ENCODE data around the gene CBL. TPM values are rescaled to one million over a fixed set of nuclear protein-coding genes. Genes with fewer than 3 reads are reported as not detected.
A peak's percentile ranks its signal among the peaks of the same experiment; 100 is the strongest.

CBL gene
- total RNA-seq, 1 experiment from 2014 or later: 52.7 TPM

- peaks cover 3% of the 10 kb centered on the region for H3K27me3 Mint-ChIP-seq (ENCODE audit: insufficient read depth, unreplicated experiment)
- Histone ChIP-seq H3K4me1 (peaks cover 37% of the 10 kb centered on the region), H3K4me3 (ENCODE audit: low read depth, low read length) (no peak overlapping the region), H3K27me3 (replicated peaks; ENCODE audit: control insufficient read depth, insufficient read depth, low read length) (no peaks in the 10 kb centered on the region; the same call in 1 of the 2 replicates), H3K36me3 (ENCODE audit: control insufficient read depth, insufficient read depth, low read length) (peaks cover 3% of the 10 kb centered on the region; the same call in 1 of the 2 replicates), H3K9me3 (no peaks in the 10 kb centered on the region)
- peak overlapping the region; percentile 60 for H3K4me3 Mint-ChIP-seq (ENCODE audit: unreplicated experiment)
- no peak for TF ChIP-seq CTCF (IDR thresholded peaks at IDR 0.05; ENCODE audit: insufficient read depth in 1 of 2, low read depth in 1 of 2, low read length in 1 of 2, severe bottlenecking in 1 of 2, unreplicated experiment in 1 of 2)
- ChIA-PET POLR2A (interaction anchor here (0.6 to 0.8 kb wide), 3 partner anchors 11 to 347 kb away, joined by 3 to 4 read pairs (median 4); no protein-coding TSS in a partner anchor), CTCF (interaction anchor here (1.6 to 7.8 kb wide), 8 partner anchors 11 to 44 kb away, joined by 7 to 220 read pairs (median 32); partner anchors contain the start of genes MCAM and USP2)
- peak overlapping the region; percentile 10 for H3K27ac Mint-ChIP-seq (ENCODE audit: unreplicated experiment)
- intact Hi-C loops (cut with micrococcal nuclease; ENCODE audit: unreplicated experiment): no loop called here
- no peaks in the 10 kb centered on the region for H3K9me3 Mint-ChIP-seq (ENCODE audit: unreplicated experiment)
- no TSS peak for BruUV-seq (replicated peaks)
- H3K36me3 Mint-ChIP-seq (ENCODE audit: insufficient read depth, unreplicated experiment): peaks cover 22% of the 10 kb centered on the region
- DNase-seq: no peak
- peaks cover 29% of the 10 kb centered on the region for H3K4me1 Mint-ChIP-seq (ENCODE audit: low read depth, unreplicated experiment)
These were observed 130.8 kb downstream of the CBL start for GRCh38 chr11:119336744-119337469.

- no TSS peak for BruUV-seq (replicated peaks)
- peaks cover 3% of the 10 kb centered on the region; the same call in 1 of the 2 replicates for H3K36me3 ChIP-seq (ENCODE audit: control insufficient read depth, insufficient read depth, low read length)
- ChIA-PET CTCF (interaction anchor here (0.5 to 7.8 kb wide), 38 partner anchors 9 to 1845 kb away, joined by 3 to 220 read pairs (median 7); partner anchors contain the start of genes CBL, DPAGT1, HINFP and MCAM), POLR2A (interaction anchor here (0.6 to 1.6 kb wide), 7 partner anchors 10 to 348 kb away, joined by 3 to 18 read pairs (median 4); no protein-coding TSS in a partner anchor)
- TF ChIP-seq CTCF (IDR thresholded peaks at IDR 0.05; ENCODE audit: insufficient read depth in 1 of 2, low read depth in 1 of 2, low read length in 1 of 2, severe bottlenecking in 1 of 2, unreplicated experiment in 1 of 2): no peak
- H3K27ac Mint-ChIP-seq (ENCODE audit: unreplicated experiment): no peak overlapping the region
- H3K27me3 Mint-ChIP-seq (ENCODE audit: insufficient read depth, unreplicated experiment): peaks cover 3% of the 10 kb centered on the region
- intact Hi-C loops (cut with micrococcal nuclease; ENCODE audit: unreplicated experiment): loop anchor here (1.0 kb wide), 3 partner anchors 16 to 37 kb away; no protein-coding TSS in a partner anchor
- peaks cover 37% of the 10 kb centered on the region for H3K4me1 ChIP-seq
- H3K9me3 ChIP-seq: no peaks in the 10 kb centered on the region
- H3K4me3 ChIP-seq (ENCODE audit: low read depth, low read length): no peak overlapping the region
- peaks cover 22% of the 10 kb centered on the region for H3K36me3 Mint-ChIP-seq (ENCODE audit: insufficient read depth, unreplicated experiment)
- H3K9me3 Mint-ChIP-seq (ENCODE audit: unreplicated experiment): no peaks in the 10 kb centered on the region
- no peak overlapping the region for H3K4me3 Mint-ChIP-seq (ENCODE audit: unreplicated experiment)
- no peak for DNase-seq
- no peaks in the 10 kb centered on the region; the same call in 1 of the 2 replicates for H3K27me3 ChIP-seq (replicated peaks; ENCODE audit: control insufficient read depth, insufficient read depth, low read length)
- peaks cover 29% of the 10 kb centered on the region for H3K4me1 Mint-ChIP-seq (ENCODE audit: low read depth, unreplicated experiment)
These were observed 131.6 kb downstream of the CBL start for GRCh38 chr11:119337581-119338317.
